Upper lobe of right lung (tissue), 1 donor: ENCODE data around the gene TEX48. TPM values are rescaled to one million over a fixed set of nuclear protein-coding genes. Genes with fewer than 3 reads are reported as not detected.
A peak's percentile ranks its signal among the peaks of the same experiment; 100 is the strongest.

Experiments
- ATAC-seq: fragments of 200-7000 bp; cut with Tn5 transposase; one replicate; pipeline ENCODE4 v1.9.1; 2020; ENCODE audit warnings: mild to moderate bottlenecking, moderate library complexity
- DNase-seq: peaks from one replicate; pipeline ENCODE4 v3.0.0-alpha.2; 2020
- H3K27ac ChIP-seq: fragments of 200-600 bp; one replicate; pipeline ENCODE4 v1.8.0; 2022
- H3K27me3 ChIP-seq: fragments of 200-600 bp; one replicate; pipeline ENCODE4 v1.8.0; 2022; ENCODE audit warnings: mild to moderate bottlenecking
- H3K36me3 ChIP-seq: fragments of 200-600 bp; one replicate; pipeline ENCODE4 v1.8.0; 2022
- H3K4me1 ChIP-seq: fragments of 200-600 bp; one replicate; pipeline ENCODE4 v1.8.0; 2022
- H3K4me3 ChIP-seq: fragments of 200-600 bp; one replicate; pipeline ENCODE4 v1.8.0; 2022; ENCODE audit warnings: mild to moderate bottlenecking
- H3K9me3 ChIP-seq: fragments of 200-600 bp; one replicate; pipeline ENCODE4 v1.8.0; 2022
- intact Hi-C: fragments of 100-400 bp; cut with DNase I; formaldehyde crosslinking; loops from one replicate; pipeline ENCODE4 v1.11.0; 2022
- total RNA-seq: library from RNA; stranded (reverse); fragmentation: NEBNext Ultra II Directional; extraction: Animal tissue kit (Norgen Biotek cat#: 25700); gene quantifications from one replicate; pipeline ENCODE4 v1.2.1, GENCODE V29; 2021
- TF ChIP-seq, protein P1 (sequence below): fragments of 200-600 bp; IDR thresholded peaks from one replicate; pipeline ENCODE4 v1.8.0; 2022; ENCODE audit warnings: antibody characterized with exemption
- donor health status: DM: no; HTN: yes; CAD: no; lungs with severe emphysema.

The TEX48 gene
- total RNA-seq, 1 donor from 2014 or later = not detected

DNA sequence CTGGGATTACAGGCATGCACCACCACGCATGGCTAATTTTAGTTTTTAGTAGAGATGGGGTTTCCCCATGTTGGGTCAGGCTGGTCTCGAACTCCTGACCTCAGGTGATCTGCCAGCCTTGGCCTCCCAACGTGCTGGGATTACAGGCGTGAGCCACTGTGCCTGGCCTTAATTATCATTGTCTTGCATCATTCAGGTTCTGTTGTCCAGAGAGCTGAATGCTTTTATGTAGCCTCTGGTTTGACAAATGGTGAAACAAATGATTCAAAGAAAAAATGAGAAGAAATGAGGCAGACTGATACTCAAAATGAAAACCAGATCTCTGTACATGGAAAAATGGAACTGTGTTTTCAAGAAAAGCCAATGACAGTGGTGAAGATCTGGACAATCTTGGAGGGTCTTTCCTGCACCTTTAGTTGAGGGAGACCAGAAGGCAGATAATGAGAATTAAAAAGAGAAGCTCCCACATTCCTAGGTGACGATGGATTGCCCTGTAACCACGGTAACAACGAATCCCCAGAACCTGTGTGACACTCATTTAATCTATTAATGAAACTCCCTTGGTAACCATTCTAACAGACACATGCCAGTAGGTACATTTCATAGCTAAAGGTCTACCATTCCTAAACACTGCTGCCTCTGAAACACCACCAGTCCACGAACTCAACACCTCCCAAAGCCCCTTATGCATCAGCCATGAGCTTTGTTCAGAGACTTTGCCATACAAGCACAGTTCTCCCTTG is 1.6 kb downstream of the TEX48 start:
- ATAC-seq (no peak), DNase-seq (no peak)
- Histone ChIP-seq H3K4me3 (no peak overlapping the region), H3K4me1 (no peaks in the 10 kb centered on the region), H3K27me3 (no peaks in the 10 kb centered on the region), H3K27ac (no peak overlapping the region), H3K36me3 (no peaks in the 10 kb centered on the region), H3K9me3 (no peaks in the 10 kb centered on the region)
- TF ChIP-seq, protein P1, sequence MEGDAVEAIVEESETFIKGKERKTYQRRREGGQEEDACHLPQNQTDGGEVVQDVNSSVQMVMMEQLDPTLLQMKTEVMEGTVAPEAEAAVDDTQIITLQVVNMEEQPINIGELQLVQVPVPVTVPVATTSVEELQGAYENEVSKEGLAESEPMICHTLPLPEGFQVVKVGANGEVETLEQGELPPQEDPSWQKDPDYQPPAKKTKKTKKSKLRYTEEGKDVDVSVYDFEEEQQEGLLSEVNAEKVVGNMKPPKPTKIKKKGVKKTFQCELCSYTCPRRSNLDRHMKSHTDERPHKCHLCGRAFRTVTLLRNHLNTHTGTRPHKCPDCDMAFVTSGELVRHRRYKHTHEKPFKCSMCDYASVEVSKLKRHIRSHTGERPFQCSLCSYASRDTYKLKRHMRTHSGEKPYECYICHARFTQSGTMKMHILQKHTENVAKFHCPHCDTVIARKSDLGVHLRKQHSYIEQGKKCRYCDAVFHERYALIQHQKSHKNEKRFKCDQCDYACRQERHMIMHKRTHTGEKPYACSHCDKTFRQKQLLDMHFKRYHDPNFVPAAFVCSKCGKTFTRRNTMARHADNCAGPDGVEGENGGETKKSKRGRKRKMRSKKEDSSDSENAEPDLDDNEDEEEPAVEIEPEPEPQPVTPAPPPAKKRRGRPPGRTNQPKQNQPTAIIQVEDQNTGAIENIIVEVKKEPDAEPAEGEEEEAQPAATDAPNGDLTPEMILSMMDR = no peak
- intact Hi-C loops = no loop called here

DNA sequence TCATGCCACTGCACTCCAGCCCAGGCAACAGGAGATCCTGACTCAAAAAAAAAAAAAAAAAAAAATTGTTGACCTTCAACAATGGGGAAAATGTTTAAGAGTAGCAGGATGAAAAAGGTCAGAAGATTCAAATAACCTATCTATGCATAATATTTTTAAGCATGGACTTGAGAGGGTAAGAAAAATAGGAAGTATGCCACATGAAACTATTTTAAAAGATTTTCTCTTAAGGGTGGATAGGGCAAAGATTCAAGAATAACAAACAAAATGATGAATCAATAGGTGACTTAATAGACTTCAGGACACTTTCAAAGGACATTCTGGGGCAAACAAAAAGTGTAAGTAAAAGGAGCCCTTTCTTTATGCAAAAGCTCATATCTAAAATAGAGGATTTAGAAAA is 3.2 kb downstream of the TEX48 start:
- no peak for DNase-seq
- Histone ChIP-seq H3K27me3 (no peaks in the 10 kb centered on the region), H3K4me3 (no peak overlapping the region), H3K4me1 (no peaks in the 10 kb centered on the region), H3K27ac (no peak overlapping the region), H3K9me3 (no peaks in the 10 kb centered on the region), H3K36me3 (no peaks in the 10 kb centered on the region)
- no peak for ATAC-seq
- intact Hi-C loops = no loop called here
- TF ChIP-seq, protein P1 = no peak

GRCh38 chr9:114678130-114678529 is 3.9 kb downstream of the TEX48 start:
- no peak overlapping the region for H3K4me3 ChIP-seq
- ATAC-seq (no peak), DNase-seq (no peak)
- no peak overlapping the region for H3K27ac ChIP-seq
- no peaks in the 10 kb centered on the region for H3K36me3 ChIP-seq
- no peaks in the 10 kb centered on the region for H3K4me1 ChIP-seq
- no peaks in the 10 kb centered on the region for H3K27me3 ChIP-seq
- intact Hi-C loops = no loop called here
- TF ChIP-seq, protein P1 = no peak
- no peaks in the 10 kb centered on the region for H3K9me3 ChIP-seq

DNA sequence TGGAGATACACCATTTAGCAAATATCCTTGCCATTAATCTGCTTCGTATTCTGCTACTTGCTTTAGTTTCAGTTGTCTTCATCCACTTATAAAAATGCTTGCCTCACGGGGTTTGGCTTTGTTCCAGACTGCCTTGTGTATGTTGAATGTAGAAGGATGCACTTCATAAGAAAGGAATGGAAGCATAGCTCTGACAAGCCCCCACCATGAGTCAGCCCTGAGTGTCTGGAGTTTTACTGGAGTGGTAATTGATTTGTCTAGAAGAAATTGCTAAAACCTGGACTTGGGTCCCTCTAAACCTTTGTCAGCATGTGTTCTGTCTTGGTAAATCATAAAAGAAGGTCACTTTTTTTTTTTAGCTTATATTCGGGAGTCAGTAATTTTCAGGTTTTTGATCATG is 4.6 kb downstream of the TEX48 start:
- H3K4me1 ChIP-seq = no peaks in the 10 kb centered on the region
- peak; percentile 68 for ATAC-seq
- TF ChIP-seq, protein P1 = no peak
- no peak overlapping the region for H3K27ac ChIP-seq
- intact Hi-C loops = no loop called here
- H3K9me3 ChIP-seq = no peaks in the 10 kb centered on the region
- no peak for DNase-seq
- no peak overlapping the region for H3K4me3 ChIP-seq
- no peaks in the 10 kb centered on the region for H3K27me3 ChIP-seq
- H3K36me3 ChIP-seq = no peaks in the 10 kb centered on the region

DNA sequence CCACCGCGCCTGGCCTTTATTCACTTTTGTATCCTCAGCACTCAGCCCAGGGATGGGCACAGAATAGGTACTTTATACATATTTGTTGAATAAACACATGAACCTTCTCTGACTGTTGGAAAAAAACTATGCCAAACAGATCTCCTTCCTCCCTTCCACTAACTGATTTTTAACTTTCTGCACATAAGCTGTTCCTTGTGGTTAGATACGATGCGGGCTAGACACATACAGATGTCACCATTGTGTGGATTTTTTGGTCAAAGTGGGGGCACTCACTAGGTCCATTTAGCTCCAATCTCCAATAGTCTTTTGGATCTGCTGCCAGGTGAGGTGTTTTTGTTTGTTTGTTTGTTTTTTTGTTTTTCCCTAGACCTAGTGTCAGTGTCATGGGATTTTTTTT is 5.1 kb downstream of the TEX48 start:
- ATAC-seq = no peak
- intact Hi-C loops = no loop called here
- no peak overlapping the region for H3K27ac ChIP-seq

More for the DNA sequence above, 5.1 kb downstream of the TEX48 start:
- Histone ChIP-seq H3K9me3 (no peaks in the 10 kb centered on the region), H3K36me3 (no peaks in the 10 kb centered on the region), H3K4me1 (no peaks in the 10 kb centered on the region), H3K27me3 (no peaks in the 10 kb centered on the region), H3K4me3 (no peak overlapping the region)
- TF ChIP-seq, protein P1 = no peak
- no peak for DNase-seq
